GM18867 (cell line): ENCODE data around the gene TSC1.

Source experiments
- ATAC-seq: cut with Tn5 transposase; IDR thresholded peaks from one replicate; pipeline ENCODE4 v1.9.1; 2021; ENCODE audit warnings: mild to moderate bottlenecking, moderate library complexity; ENCODE audit not compliant: unreplicated experiment

TSC1 gene

DNA sequence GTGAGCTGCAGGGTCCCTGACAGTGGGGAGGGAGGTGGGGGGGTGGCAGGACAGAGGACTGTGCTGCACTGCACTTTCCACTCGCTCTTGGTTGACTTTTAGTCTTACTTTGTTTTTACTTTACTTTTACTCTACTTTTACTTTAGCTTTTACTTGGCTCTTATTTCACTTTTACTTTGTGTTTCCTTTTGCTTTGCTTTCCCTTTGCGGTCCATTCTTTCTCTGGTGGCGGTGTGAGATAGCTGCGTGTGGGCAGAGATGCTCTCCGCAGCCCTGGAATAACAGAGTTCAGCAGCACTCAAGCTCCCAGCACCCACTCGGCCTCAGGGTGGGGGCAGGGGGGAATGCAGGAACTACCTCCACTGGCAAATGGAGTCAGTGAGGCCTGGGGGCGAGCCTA lies 71.0 kb downstream of the TSC1 start:
- no peak for ATAC-seq

DNA sequence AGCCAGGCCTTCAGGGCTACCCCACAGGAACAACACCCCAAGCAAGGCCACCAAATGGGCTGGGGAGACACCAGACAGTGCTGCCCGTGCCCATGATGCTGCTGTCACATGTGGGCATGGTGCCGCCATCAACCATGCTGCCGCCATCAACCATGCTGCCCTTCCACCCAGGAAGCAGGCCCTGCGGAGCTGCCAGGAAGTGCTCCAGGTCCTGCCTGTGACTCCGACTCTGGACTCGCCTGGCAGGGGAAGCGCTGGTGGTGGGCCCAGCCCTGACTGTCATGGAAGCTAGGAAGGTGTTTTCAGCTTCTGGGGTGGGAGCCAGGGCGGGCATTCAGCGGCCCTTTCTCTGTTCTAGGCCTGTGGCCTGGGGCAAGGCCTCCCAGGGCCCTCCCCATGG lies 75.2 kb downstream of the TSC1 start:
- ATAC-seq = no peak

- no peak for ATAC-seq
Observed at GRCh38 chr9:132866898-132867297, 77.5 kb downstream of the TSC1 start.

DNA sequence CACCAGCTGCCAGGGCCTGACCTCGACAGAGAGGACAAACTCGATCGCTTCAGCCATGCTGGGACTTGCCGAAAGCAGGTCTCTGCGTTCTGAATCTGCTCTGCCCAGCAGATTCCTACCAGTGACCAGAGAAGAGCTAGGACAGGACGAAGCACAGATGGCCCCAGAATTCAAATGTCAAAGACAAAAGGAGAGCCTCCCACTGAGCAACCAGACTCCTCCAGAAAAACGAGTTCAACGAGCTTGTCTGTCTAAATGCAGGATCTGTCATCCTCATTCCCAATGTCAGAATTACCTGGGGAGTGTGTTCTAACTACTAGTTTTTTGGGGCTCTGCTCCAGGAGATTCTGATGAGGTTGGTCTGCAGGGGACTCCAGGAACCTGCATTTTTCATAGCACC lies 79.7 kb downstream of the TSC1 start:
- no peak for ATAC-seq

DNA sequence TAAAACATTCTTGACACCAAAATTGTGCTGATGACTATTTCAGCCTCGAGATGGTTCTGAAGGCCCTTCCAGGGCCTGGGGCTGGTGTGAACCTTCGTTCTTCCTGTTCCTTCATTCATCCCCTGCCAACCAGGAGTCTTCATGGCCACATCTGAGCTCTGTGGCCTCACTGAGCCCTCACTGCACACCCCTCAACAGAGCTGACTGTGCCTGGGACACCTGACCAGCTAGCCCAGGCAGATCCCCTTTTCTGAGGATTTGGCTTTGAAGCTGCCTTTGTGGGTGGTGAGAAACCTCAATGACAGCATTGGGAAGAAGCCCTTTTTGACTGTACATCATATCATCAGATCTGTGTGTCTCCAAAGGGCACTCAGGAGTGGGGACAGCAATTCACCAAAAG lies 80.1 kb downstream of the TSC1 start:
- ATAC-seq = no peak

- ATAC-seq = no peak
Observed at GRCh38 chr9:132863096-132863495, 81.3 kb downstream of the TSC1 start.

GRCh38 chr9:132862533-132862932 lies 81.9 kb downstream of the TSC1 start:
- ATAC-seq = no peak

- ATAC-seq = no peak
Observed at GRCh38 chr9:132861666-132862065, 82.8 kb downstream of the TSC1 start.

DNA sequence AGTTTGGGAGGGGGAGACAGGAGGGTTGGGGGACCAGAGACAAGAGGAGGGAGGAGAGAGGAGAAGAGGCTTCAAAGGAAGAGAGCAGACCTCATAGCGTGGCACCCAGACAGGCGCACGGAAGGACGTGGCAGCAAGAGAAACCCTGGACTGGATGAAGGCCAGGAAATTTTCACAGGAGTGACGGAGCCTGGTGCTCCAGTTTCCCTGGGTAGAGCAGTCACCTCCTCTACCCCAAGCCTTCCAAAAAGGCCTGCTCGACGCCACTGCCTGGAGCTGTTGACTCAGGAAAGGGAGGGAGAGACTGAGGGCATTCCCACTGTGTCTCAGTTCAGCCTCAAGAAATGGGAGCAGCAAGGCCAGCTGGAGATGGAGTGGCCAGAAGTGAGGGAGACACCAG lies 85.7 kb downstream of the TSC1 start:
- no peak for ATAC-seq

DNA sequence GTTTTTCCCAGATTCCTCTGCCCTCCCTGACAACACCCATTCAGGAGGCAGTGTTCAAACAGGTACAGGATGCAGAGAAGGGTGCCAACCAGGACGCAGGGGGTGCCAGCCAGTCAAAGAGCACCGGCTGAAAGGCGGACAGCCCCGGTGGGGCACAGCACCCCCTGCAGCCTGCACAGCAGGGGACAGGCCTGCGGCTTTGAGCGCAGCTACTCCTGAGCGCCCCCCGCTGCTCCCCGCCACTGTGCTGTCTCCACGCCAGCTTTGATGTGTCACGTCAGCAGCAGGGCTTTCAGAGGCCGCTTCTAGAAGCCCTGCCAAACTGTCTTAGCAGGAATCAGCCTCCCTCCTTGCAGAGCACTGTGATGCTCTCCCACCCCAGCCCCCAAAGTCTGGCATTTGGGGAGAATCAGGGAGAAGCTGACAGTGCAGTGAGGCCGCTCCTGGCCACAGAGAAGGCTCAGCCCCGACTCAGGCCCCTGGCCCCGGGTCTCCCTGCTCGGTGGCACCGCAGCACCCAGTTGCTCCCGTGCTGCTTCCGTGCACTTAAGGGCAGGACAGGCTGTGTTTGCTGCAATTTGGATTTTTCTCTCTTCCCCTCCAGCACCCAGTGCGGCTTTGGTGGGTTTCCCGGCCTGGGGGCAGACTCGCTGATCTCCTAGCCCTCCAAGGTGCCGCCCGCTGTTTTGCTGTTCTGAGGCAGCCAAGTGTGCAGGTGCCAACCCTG lies 86.6 kb downstream of the TSC1 start:
- ATAC-seq = no peak

DNA sequence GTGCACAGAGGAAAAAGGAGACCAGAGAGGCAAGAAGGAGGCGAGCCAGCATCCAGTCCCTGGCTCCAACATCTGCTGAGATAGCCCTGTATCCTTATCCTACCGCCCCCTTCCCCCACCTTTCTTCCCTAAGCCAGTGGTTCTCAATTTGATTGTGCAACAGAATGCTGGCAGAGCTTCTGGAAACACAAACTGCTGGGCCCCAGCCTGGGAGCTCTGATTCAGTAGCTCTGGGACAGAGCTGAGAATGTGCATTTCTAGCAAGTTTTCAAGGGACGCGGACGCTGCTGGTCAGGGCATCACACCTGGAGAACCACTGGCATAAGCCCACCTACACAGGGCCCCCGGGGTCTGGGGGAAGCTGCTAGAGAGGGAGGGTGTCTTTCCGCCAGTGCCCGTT lies 87.4 kb downstream of the TSC1 start:
- no peak for ATAC-seq

DNA sequence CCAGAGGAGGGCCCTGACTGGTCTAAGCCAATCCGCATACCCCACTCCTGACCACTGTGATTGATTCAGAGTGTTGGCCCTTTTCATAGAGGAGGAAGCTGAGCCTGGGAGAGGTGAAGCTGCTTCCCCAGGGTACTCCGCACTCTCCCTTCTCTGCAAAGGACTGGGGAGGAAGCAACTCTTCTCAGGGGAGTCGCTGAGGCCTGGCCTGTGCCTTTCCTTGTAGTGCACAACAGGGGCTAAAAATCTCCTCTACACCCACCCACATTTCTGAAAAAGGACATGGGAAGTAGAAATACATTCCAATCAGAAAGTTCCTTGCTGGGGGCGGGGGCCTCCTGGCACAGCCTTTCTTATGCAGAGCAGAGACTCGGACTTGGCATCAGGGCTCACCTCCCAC lies 88.5 kb downstream of the TSC1 start:
- no peak for ATAC-seq

DNA sequence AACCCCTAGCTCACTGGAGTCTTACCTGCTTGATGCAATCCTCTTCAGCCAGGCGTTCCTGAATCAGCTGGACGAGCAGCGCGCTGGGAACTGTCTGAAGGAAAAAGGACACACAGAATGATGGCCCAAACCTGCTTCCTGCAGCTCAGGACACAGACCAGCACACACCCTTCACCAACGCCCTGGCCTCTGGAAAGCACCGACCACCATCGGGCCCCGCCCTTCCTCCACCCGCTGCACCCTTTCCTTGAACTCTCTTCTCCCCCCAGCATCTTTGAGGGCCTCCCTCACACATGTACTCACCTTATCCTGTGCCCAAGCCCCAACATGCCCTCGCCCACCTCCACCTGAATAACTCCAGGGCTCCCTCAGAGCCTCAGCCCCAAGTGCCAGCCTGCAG lies 89.6 kb downstream of the TSC1 start:
- no peak for ATAC-seq

DNA sequence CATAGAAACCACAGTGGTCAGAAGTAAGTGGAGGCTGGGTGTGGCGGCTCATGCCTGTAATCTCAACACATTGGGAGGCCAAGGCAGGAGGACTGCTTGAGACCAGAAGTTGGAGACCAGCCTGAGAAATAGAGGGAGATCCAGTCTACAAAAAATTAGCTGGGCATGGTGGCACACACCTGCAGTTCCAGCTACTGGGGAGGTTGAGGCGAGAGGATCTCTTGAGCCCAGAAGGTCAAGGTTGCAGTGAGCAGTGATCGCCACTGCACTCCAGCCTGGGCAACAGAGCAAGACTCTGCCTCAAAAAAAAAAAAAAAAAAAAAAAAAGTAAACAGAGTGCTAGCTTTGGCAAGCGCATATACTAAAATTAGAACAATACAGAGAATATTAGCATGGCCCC lies 90.9 kb downstream of the TSC1 start:
- ATAC-seq = no peak

DNA sequence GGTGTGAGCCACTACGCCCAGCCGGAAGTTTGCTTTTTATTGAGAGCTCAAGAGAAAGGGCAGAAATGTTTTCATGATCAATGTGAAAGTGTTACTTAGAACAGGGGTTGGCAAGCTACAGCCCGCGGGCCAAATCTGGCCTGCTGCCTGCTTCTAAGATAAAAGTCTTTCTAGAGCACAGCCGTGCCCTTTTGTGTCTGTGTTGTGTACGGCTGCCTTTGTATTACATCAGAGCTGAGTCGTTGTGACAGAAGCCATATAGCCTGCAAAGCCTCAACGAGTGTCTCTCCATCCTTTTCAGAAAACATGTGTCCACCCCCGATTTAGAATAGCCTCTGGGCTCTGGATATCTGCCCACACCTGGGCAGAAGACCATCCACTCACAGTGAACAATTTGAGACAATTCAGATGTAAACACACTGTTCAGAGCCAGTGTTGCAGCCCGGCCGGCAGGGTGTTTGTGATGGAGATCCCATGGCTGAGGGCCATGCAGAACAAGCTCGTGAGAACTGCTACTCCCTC lies 95.2 kb downstream of the TSC1 start:
- ATAC-seq = no peak

- ATAC-seq = no peak
Observed at GRCh38 chr9:132846918-132847515, 97.4 kb downstream of the TSC1 start.

- ATAC-seq = no peak
Observed at GRCh38 chr9:132846109-132846917, 98.1 kb downstream of the TSC1 start.

- ATAC-seq = no peak
Observed at GRCh38 chr9:132842124-132843044, 102.0 kb downstream of the TSC1 start.
